VCaP (cell line): ENCODE data around the gene NEUROD2.

Source experiments
- H3K27ac ChIP-seq: fragments of 450-650 bp; 2 replicates; pipeline ENCODE4 v1.5.1; 2017
- CTCF ChIP-seq: fragments of 450-650 bp; conservative IDR thresholded peaks from 2 replicates; pipeline ENCODE4 v1.5.1; 2017; ENCODE audit warnings: mild to moderate bottlenecking, moderate library complexity

NEUROD2 gene

GRCh38 chr17:39648616-39649366, 41.1 kb upstream of the NEUROD2 start:
- TF ChIP-seq CTCF: no peak
- H3K27ac ChIP-seq: no peak overlapping the region; the same call in 1 of the 2 replicates

GRCh38 chr17:39647256-39647655, 39.5 kb upstream of the NEUROD2 start:
- TF ChIP-seq CTCF: no peak
- H3K27ac ChIP-seq: no peak overlapping the region

GRCh38 chr17:39643271-39643670, 35.6 kb upstream of the NEUROD2 start:
- TF ChIP-seq CTCF: no peak
- no peak overlapping the region for H3K27ac ChIP-seq

- TF ChIP-seq CTCF: no peak
Measured at GRCh38 chr17:39642291-39643074, 34.8 kb upstream of the NEUROD2 start.

GRCh38 chr17:39641883-39642282, 34.2 kb upstream of the NEUROD2 start:
- no peak overlapping the region for H3K27ac ChIP-seq
- no peak for TF ChIP-seq CTCF

More at GRCh38 chr17:39642291-39643074, 34.8 kb upstream of the NEUROD2 start:
- H3K27ac ChIP-seq: no peak overlapping the region

GRCh38 chr17:39641097-39641496, 33.4 kb upstream of the NEUROD2 start:
- no peak for TF ChIP-seq CTCF
- no peak overlapping the region for H3K27ac ChIP-seq

GRCh38 chr17:39640591-39641031, 32.9 kb upstream of the NEUROD2 start:
- no peak overlapping the region for H3K27ac ChIP-seq
- no peak for TF ChIP-seq CTCF
